A673 (cell line): ENCODE results near the gene BCAS1. TPM values are rescaled to one million over a fixed set of nuclear protein-coding genes. Genes with fewer than 3 reads are reported as not detected.

Experiments
- BruUV-seq: library from RNA; stranded (reverse); fragments of 400-500 nt; replicated peaks from 2 replicates; lab custom pipeline; 2021; lab: Mats Ljungman, UMichigan
- CTCF ChIA-PET: fragments of 300-600 bp; sonication (Branson Sonifier 250); formaldehyde crosslinking; loops from one replicate; lab custom pipeline; 2022; ENCODE audit warnings: antibody characterized with exemption; lab: Charles Lee
- POLR2A ChIA-PET: fragments of 300-600 bp; sonication (Branson Sonifier 250); formaldehyde crosslinking; loops from one replicate; lab custom pipeline; 2022; ENCODE audit warnings: antibody characterized with exemption; ENCODE audit not compliant: low non-redundant PET; lab: Charles Lee
- DNase-seq: peaks from one replicate; pipeline ENCODE4 v3.0.0-alpha.2; 2015; ENCODE audit warnings: low spot score
- H3K27ac ChIP-seq: fragments of 200-600 bp; sonication (generic); 2 replicates; pipeline ENCODE4 v1.5.1; 2016; ENCODE audit warnings: mixed run types, low read depth, mild to moderate bottlenecking, mixed read lengths, antibody characterized with exemption, low read length; ENCODE audit not compliant: poor library complexity, severe bottlenecking
- H3K27me3 ChIP-seq: fragments of 200-600 bp; sonication (generic); replicated peaks from 2 replicates; pipeline ENCODE4 v1.6.1; 2017; ENCODE audit warnings: mixed run types, low read depth, mild to moderate bottlenecking, mixed read lengths, antibody characterized with exemption, low read length; ENCODE audit not compliant: insufficient read depth, poor library complexity
- H3K36me3 ChIP-seq: fragments of 200-600 bp; sonication (generic); 2 replicates; pipeline ENCODE4 v1.6.1; 2016; ENCODE audit warnings: mixed run types, mild to moderate bottlenecking, mixed read lengths, antibody characterized with exemption, low read length; ENCODE audit not compliant: insufficient read depth, poor library complexity, severe bottlenecking
- H3K4me1 ChIP-seq: fragments of 200-600 bp; sonication (generic); 2 replicates; pipeline ENCODE4 v1.6.1; 2017; ENCODE audit warnings: mixed run types, mild to moderate bottlenecking, mixed read lengths, antibody characterized with exemption, low read length; ENCODE audit not compliant: insufficient read depth, poor library complexity, severe bottlenecking
- H3K4me3 ChIP-seq: fragments of 200-600 bp; sonication (generic); 2 replicates; pipeline ENCODE4 v1.5.1; 2016; ENCODE audit warnings: low read depth, mixed run types, mild to moderate bottlenecking, mixed read lengths, low read length; ENCODE audit not compliant: poor library complexity, severe bottlenecking
- H3K9me3 ChIP-seq: fragments of 200-600 bp; sonication (generic); 2 replicates; pipeline ENCODE4 v1.6.1; 2016; ENCODE audit warnings: mixed run types, low read depth, mild to moderate bottlenecking, mixed read lengths, antibody characterized with exemption, low read length; ENCODE audit not compliant: poor library complexity, severe bottlenecking
- EZH2 ChIP-seq: fragments of 200-600 bp; sonication (generic); IDR thresholded peaks from 2 replicates; pipeline ENCODE4 v1.6.1; 2017; ENCODE audit warnings: borderline replicate concordance, low read depth, mild to moderate bottlenecking, mixed read lengths, antibody characterized with exemption, low read length; ENCODE audit not compliant: poor library complexity, severe bottlenecking
- intact Hi-C: fragments of 100-400 bp; cut with micrococcal nuclease; formaldehyde crosslinking; loops from one replicate; pipeline ENCODE4 v1.10.0; 2022; ENCODE audit not compliant: unreplicated experiment
- total RNA-seq: library from RNA; stranded (reverse); gene quantifications from 2 replicates; pipeline ENCODE4 v1.2.3, GENCODE V29; 2021
- TF ChIP-seq, protein P1 (sequence below): fragments of 300-800, 200-600 bp; sonication (generic); conservative IDR thresholded peaks from 2 replicates; pipeline ENCODE4 v1.5.1; 2017; ENCODE audit warnings: low read depth, mild to moderate bottlenecking, antibody characterized with exemption, low read length, moderate library complexity, mixed read lengths

Gene BCAS1
- total RNA-seq, 1 experiment from 2014 or later = 1.4 TPM

DNA sequence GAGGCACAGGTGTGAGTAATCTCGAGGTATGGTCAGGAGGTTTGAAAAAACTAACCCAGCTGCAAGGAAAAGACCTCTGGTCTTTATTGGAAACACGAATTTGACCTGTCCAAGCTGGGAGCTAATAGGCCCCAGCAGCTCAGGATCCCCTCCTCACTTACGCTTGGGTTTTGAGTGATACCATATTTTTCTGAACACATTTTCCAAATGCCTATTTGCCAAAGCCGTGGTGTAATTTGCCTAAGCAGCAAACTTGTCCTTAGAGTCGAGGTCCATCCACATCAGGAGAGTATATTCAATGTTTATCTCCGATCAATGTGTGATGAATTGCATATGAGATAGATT lies 128.0 kb downstream of the BCAS1 start:
- ChIA-PET CTCF (no interaction called here), POLR2A (no interaction called here)
- Histone ChIP-seq H3K4me3 (no peak overlapping the region), H3K36me3 (no peaks in the 10 kb centered on the region), H3K9me3 (no peaks in the 10 kb centered on the region), H3K27ac (peak overlapping the region; percentile 71), H3K27me3 (no peaks in the 10 kb centered on the region), H3K4me1 (peaks cover 52% of the 10 kb centered on the region)
- no peak for TF ChIP-seq EZH2
- TF ChIP-seq, protein P1, sequence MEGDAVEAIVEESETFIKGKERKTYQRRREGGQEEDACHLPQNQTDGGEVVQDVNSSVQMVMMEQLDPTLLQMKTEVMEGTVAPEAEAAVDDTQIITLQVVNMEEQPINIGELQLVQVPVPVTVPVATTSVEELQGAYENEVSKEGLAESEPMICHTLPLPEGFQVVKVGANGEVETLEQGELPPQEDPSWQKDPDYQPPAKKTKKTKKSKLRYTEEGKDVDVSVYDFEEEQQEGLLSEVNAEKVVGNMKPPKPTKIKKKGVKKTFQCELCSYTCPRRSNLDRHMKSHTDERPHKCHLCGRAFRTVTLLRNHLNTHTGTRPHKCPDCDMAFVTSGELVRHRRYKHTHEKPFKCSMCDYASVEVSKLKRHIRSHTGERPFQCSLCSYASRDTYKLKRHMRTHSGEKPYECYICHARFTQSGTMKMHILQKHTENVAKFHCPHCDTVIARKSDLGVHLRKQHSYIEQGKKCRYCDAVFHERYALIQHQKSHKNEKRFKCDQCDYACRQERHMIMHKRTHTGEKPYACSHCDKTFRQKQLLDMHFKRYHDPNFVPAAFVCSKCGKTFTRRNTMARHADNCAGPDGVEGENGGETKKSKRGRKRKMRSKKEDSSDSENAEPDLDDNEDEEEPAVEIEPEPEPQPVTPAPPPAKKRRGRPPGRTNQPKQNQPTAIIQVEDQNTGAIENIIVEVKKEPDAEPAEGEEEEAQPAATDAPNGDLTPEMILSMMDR = no peak
- BruUV-seq = no TSS peak
- DNase-seq = no peak
- intact Hi-C loops = loop anchor here (5.0 to 10.0 kb wide), 4 partner anchors 120 to 798 kb away; no protein-coding TSS in a partner anchor

DNA sequence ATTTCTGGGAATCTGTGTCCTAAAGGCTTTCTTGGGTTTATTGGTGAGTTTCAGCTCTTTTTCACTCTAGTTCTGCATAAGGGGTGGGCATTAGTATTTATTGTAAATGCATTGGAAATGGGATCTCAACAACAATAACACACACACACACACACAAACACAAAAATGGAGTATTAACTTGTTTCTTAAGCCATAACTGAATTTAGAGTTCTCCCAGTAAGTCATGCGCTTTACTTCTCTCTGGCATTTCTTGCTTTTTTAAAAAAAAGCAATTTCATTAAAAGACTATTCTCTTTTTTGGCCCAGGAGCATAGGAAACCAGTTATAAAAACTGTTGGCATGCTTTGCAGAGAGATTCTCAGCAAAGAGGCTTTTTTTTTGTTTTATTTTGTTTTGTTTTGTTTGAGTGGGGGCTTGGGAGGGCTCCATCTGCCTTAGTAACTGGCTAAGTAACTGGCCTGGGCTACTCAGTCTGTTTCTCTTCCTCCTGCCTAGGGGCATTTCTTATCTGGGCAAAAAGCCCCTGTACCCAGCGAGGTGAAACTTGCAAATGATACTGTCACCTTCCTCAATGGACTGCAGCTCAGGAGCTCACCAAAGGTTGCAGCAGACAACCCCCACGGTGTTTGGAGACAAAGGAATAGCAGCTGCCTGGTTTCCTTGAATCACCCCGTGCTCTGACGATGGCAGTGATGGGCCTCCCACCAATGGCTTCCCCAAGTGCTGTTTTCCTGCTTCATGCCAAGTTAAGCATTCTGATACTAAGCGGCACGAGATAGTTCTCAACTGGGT lies 128.5 kb downstream of the BCAS1 start:
- Histone ChIP-seq H3K27ac (peak overlapping the region; percentile 71), H3K9me3 (no peaks in the 10 kb centered on the region), H3K36me3 (no peaks in the 10 kb centered on the region), H3K4me1 (peaks cover 53% of the 10 kb centered on the region), H3K27me3 (no peaks in the 10 kb centered on the region), H3K4me3 (no peak overlapping the region)
- CTCF ChIA-PET = no interaction called here
- intact Hi-C loops = loop anchor here (5.0 to 10.0 kb wide), 4 partner anchors 120 to 797 kb away; no protein-coding TSS in a partner anchor
- TF ChIP-seq EZH2 = no peak
- TF ChIP-seq, protein P1 = no peak
- POLR2A ChIA-PET = no interaction called here
- BruUV-seq = no TSS peak
- DNase-seq = no peak

DNA sequence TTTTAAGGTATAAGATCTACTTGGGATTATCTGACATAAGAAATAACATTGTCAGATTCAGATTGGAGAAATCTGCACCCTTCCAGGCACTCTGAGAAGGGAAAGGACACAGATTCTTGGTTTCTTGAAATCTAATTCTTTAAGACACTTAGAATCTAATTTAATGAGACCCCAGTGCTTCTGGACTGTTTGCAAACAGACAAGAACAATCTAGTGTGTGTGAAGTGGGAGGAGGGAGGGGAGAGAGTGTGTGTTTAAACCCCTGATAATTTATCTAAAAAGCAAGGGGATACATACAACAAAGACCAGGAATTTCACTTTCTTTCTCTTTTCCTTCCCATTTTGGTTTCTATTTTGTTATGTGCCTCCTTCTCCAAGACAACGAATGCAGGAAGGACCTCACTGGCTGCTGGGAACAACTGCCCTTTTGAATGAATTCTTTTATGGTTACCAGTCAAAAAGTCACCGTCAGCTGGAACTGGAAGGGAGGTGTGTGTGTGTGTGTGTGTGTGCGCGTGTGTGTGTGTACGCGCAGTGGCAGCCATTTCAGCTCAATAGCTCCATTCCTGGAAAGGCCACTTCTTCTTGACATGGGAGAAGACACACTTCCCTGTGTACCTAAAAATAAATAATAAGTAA lies 129.4 kb downstream of the BCAS1 start:
- H3K36me3 ChIP-seq = no peaks in the 10 kb centered on the region
- peak overlapping the region; percentile 71 for H3K27ac ChIP-seq
- DNase-seq = no peak
- no peaks in the 10 kb centered on the region for H3K27me3 ChIP-seq
- peaks cover 60% of the 10 kb centered on the region for H3K4me1 ChIP-seq
- intact Hi-C loops = loop anchor here (1.0 to 10.0 kb wide), 5 partner anchors 113 to 796 kb away; no protein-coding TSS in a partner anchor
- POLR2A ChIA-PET = no interaction called here
- TF ChIP-seq EZH2 = no peak
- TF ChIP-seq, protein P1 = no peak
- H3K4me3 ChIP-seq = peak overlapping the region; percentile 25
- H3K9me3 ChIP-seq = no peaks in the 10 kb centered on the region
- CTCF ChIA-PET = interaction anchor here (0.9 kb wide), 1 partner anchor 20 kb away, joined by 4 read pairs; no protein-coding TSS in a partner anchor
- TSS peak; percentile 29 for BruUV-seq
